GM12864 (cell line): Measurements from ENCODE around the gene TLDC2.

Source experiments
- DNase-seq: peaks from one replicate; pipeline ENCODE4 v3.0.0-alpha.2; 2011; ENCODE audit warnings: low read depth
- H3K4me3 ChIP-seq: 2 replicates; pipeline ENCODE4 v1.5.1; 2011; ENCODE audit warnings: mild to moderate bottlenecking, low read depth, low read length, control low read depth
- TF ChIP-seq, protein P1 (sequence below): IDR thresholded peaks from 2 replicates; pipeline ENCODE4 v1.5.1; 2011; ENCODE audit warnings: low read depth, mild to moderate bottlenecking, moderate library complexity, low read length, control low read depth, inconsistent platforms; ENCODE audit errors: missing control alignments

Gene TLDC2

DNA sequence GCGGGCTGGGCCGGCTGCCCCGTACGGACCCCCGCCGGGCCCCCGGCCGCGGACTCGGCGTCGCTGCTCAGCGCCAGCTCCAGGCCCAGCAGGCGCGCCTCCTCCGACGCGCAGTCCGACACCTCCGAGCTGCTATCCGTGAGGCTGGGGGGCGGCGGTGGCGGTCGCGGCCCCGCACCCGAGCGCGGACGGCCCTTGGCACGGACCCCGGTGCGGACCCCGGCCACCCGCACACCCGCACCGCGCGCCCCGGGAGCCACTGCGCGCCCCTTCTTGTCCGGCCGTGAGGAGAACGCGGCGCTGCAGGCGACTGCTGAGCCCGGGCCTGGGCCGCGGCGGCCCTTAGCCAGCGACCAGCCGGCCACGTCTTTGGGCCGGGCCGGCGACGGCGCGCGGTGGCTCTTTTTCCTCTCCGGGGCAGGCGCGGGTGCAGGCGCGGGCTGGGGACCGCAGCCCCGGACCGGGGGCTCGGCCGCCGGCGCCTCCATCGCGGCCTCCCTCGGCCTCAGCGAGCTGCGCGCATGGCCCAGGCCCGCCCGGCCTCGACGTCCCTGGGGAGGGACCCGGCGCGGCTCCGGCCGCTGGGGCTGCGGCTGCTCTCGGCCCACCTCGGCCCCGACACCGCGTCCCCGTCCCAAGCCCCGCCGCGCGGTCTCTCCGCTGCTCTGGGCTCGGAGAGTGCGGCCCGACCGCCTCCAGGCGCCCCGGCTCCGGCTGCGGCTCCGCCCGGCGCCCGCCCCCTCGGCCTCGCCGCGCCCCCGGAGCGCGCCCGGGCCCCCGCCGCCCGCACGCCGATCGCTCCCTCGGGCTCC is 12.9 kb upstream of the TLDC2 start:
- TF ChIP-seq, protein P1, sequence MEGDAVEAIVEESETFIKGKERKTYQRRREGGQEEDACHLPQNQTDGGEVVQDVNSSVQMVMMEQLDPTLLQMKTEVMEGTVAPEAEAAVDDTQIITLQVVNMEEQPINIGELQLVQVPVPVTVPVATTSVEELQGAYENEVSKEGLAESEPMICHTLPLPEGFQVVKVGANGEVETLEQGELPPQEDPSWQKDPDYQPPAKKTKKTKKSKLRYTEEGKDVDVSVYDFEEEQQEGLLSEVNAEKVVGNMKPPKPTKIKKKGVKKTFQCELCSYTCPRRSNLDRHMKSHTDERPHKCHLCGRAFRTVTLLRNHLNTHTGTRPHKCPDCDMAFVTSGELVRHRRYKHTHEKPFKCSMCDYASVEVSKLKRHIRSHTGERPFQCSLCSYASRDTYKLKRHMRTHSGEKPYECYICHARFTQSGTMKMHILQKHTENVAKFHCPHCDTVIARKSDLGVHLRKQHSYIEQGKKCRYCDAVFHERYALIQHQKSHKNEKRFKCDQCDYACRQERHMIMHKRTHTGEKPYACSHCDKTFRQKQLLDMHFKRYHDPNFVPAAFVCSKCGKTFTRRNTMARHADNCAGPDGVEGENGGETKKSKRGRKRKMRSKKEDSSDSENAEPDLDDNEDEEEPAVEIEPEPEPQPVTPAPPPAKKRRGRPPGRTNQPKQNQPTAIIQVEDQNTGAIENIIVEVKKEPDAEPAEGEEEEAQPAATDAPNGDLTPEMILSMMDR = no peak
- no peak for DNase-seq
- H3K4me3 ChIP-seq = peak overlapping the region; percentile 68

DNA sequence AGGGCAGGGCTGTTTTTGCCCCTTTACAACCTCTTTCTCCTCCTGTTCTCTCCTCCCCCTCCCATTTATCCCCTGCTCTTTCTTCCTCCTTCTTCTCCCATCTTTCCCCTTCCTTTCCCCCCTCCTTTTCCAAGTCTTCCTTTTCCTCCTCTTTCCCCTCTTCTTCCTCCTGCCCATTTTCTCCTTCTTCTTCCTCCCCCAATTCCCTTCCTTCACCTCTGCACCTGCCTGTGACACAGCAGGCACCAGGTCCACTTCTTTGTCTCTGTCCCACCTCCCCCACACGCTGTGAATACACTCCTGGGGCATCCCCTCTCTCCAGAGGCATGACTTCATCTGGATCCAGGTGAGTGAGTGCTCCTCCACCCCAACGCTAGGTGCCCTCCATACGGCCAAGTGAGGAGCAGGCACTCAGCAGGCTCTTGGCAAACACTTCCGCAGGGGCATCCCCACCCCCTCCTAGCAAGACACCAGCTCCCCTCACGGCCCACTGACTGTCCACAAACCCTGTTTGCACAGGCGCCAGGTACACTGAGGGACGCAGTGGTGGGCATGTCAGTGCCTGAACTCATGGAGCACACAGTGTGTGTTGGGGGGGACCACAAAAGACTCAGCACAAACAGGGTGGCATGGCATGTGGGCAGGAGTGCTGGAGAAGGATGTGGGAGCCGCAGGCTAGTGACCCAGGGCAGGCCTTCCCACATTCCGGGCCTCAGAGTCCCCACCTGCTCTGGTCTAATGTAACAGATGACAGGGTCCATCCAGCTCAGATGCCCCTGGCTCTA is 10.7 kb upstream of the TLDC2 start:
- no peak for DNase-seq
- TF ChIP-seq, protein P1 = no peak
- H3K4me3 ChIP-seq = no peak overlapping the region

DNA sequence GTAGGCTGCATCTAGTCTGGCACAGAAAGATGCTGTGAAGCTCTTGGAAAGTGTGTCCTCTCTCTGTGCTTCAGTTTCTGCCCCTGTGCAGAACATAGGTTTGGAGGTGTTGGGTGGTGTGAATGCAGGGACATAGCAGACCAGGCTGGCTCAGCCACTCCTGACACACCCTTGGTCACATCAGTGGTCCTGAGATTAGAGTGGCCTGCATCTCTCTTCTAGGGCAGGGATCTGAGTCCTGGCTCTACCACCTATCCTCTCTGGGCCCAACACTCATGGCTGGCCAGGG is 10.1 kb upstream of the TLDC2 start:
- no peak for DNase-seq
- TF ChIP-seq, protein P1 = no peak
- no peak overlapping the region for H3K4me3 ChIP-seq

DNA sequence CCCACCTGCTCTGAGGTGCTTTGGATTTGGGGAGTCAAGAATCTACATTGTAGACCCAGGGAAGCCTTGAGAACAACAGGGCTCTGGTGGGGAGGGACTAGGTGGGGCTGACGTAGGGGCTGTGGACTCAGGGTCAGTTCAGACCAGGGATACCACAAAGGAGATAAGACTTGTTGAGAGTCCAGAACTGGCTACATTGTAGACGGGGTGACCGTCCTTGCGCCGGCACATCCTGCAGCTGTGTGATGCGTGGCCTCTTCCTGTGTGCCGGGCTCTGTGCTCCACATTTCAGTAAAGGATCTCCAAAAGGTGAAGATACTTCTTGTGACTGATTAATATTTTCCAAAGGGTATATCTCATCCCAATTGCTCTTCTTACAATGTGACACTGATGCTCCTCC is 9.8 kb upstream of the TLDC2 start:
- H3K4me3 ChIP-seq = no peak overlapping the region
- DNase-seq = no peak
- TF ChIP-seq, protein P1 = no peak

DNA sequence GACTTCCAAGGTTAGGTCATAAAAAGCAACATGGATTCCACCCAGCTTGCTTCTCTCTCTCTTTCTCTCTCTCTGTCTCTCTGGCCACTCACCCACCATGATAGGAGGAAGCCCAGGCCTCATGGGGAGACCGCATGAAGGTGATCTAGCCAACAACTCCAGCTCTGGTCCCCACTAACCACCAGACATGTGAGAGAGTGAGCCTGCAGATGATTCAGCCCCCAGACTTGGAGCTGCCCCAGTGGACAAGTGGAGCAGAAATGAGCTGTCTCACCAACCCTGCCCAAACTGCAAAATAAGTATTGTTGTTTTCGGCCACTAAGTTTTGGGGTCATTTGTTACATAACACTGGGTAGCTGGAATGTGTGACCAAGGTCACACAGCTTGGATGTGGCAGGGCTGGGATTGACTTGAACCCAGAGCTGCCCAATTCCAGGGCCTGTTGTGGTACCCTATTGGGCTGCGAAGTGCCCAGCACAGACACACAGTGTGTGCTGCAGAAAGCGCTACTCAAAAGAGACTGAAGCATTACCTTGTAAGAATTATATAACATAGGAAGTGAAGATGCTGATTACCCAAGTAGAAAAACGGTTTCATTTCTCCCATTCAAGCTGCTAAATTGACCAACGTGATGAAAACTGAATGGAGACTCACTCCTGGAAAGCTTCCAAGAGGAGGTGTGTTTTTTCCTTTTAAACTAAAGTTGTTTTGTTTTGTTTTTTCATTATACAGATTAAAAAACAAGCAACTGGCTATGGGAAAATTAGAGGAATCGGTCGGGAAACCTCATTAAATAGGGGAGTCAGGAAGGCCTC is 9.1 kb upstream of the TLDC2 start:
- TF ChIP-seq, protein P1 = no peak
- no peak overlapping the region for H3K4me3 ChIP-seq
- no peak for DNase-seq

DNA sequence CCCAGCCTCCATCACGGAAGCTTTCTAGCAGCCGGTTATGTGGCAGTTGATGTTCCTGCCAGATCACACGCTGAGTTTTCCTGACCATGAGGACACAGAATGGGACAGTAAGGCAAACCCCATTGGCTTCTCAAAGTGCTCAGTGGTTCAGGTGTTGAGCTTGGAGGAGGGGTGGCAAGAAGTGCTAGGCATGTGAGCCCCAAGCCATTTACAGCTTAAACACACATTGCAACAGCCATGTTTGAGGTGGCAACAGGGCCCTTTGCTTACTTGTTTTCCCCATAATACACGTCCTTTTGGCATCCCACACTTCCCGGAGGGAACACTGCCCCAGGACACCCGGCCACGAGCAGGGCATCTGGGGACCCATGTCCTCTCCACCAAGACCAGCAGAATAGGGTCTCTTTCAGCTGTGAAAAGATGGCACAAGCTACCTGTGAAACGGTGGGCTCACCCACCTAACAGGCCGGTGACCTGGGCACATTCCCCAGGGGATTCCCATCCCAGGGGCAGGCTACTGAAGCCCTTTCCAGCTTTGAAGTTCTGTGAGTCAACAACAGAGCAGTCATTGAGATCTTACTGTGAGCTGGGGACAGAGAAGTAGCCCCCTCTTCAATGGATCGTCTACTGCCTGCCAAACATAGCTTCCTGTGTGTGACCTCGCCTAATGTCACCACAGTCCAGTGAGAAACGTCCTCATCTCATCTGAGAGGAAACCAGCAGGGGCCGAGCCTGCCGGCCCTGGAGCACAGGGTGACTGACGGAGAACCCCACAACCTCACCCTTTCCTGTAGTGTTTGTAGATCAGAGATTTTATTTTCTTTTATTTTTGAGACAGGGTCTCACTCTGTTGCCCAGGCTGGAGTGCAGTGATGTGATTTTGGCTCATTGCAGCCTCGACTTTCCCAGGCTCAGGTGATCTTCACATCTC is 4.0 kb upstream of the TLDC2 start:
- TF ChIP-seq, protein P1 = no peak
- no peak for DNase-seq
- no peak overlapping the region for H3K4me3 ChIP-seq
